ENCODE data around the gene PSMC1.

DNA sequence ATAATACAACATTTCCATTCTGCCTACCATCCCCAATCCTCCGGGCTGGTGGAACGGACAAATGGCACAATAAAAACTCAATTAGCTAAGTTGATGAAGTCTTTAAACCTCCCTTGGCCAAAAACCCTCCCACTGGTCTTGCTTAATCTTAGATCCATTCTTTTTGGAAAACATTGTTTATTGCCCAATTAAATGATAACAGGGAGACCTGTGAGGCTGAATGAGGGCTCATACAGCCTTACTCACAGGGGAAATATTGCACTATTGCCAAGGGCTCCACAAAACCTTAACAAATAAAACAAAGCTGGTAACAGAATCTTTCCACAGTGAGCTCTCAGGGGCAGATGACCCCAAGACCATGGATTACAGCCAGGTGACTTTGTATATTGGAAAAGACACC is 7.8 kb upstream of the PSMC1 start:
- TF ChIP-seq EZH2 (IDR thresholded peaks at IDR 0.05; ENCODE audit: insufficient read depth, poor library complexity, severe bottlenecking) (no peak), EZH2phosphoT487 (IDR thresholded peaks at IDR 0.05; ENCODE audit: insufficient read depth, low read depth) (no peak)

Measured in GM23248 (cell line).